Gastrocnemius medialis (tissue), 4 donors: Measurements from ENCODE around the gene HAGH. TPM values are rescaled to one million over a fixed set of nuclear protein-coding genes. Genes with fewer than 3 reads are reported as not detected.

Experiments
- ATAC-seq, 2 donors: fragments of 150-250 bp; one replicate each; pipeline ENCODE4 v1.9.1; 2016
- DNase-seq, 2 donors: peaks; one replicate each; pipeline ENCODE4 v3.0.0-alpha.2; 2019
- H3K27ac ChIP-seq, 4 donors: fragments of 200-600 bp; sonication (generic); 1 replicate in 1 of 4; 2 replicates in 3 of 4; pipeline ENCODE4 v1.5.1; 2016 to 2018; ENCODE audit warnings: mild to moderate bottlenecking in 2 of 4, moderate library complexity in 1 of 4
- H3K27me3 ChIP-seq, 3 donors: fragments of 200-600 bp; sonication (generic) in 2 of 3; 1 replicate in 1 of 3; 2 replicates in 2 of 3; pipeline versions ENCODE4 v1.5.1 to v1.6.0; 2016 to 2019; ENCODE audit warnings: mild to moderate bottlenecking in 1 of 3, moderate library complexity in 1 of 3
- H3K36me3 ChIP-seq, 2 donors: fragments of 200-600 bp; sonication (generic) in 1 of 2; one replicate each; pipeline ENCODE4 v1.5.1; 2017 to 2018
- H3K4me1 ChIP-seq, 2 donors: fragments of 200-600 bp; sonication (generic) in 1 of 2; one replicate each; pipeline ENCODE4 v1.5.1; 2016 to 2017; ENCODE audit warnings: mild to moderate bottlenecking in 2 of 2
- H3K4me3 ChIP-seq, 4 donors: fragments of 200-600 bp; sonication (generic) in 3 of 4; 1 replicate in 1 of 4; 2 replicates in 3 of 4; pipeline ENCODE4 v1.5.1; 2016 to 2019; ENCODE audit warnings: mild to moderate bottlenecking in 2 of 4
- H3K9me3 ChIP-seq, 3 donors: fragments of 200-600 bp; sonication (generic) in 2 of 3; 1 replicate in 1 of 3; 2 replicates in 2 of 3; pipeline ENCODE4 v1.5.1; 2016 to 2019
- POLR2A ChIP-seq, 2 donors: fragments of 450-650 bp; IDR thresholded peaks; one replicate each; pipeline ENCODE4 v1.6.1; 2017; ENCODE audit warnings: antibody characterized with exemption in 2 of 2, mild to moderate bottlenecking in 2 of 2, moderate library complexity in 2 of 2
- in situ Hi-C, 4 donors: fragments of 200-750 bp; cut with MboI; loops; one replicate each; pipeline versions ENCODE4 v1.15.0 to v1.8.0; 2017; ENCODE audit warnings: low sequenced_read_pairs in 4 of 4
- intact Hi-C: fragments of 100-400 bp; cut with DNase I; formaldehyde crosslinking; loops from one replicate; pipeline ENCODE4 v1.15.1; 2023; ENCODE audit warnings: low total_unique reads
- total RNA-seq, 4 donors: library from RNA; depleted of rRNA; stranded (reverse); fragments of >200 nt; gene quantifications; one replicate each; pipeline versions ENCODE4 v1.1.0 to v1.2.3, GENCODE V29; 2016
- TF ChIP-seq, protein P1 (sequence below), 5 experiments: fragments of 450-650 bp in 3 of 5; fragments of 200-600 bp in 2 of 5; sonication (generic) in 2 of 5; IDR thresholded peaks in 4 of 5; conservative IDR thresholded peaks in 1 of 5; 1 replicate in 4 of 5; 2 replicates in 1 of 5; pipeline ENCODE4 v1.5.1; 2016 to 2019; ENCODE audit warnings: antibody characterized with exemption in 5 of 5, mild to moderate bottlenecking in 3 of 5, moderate library complexity in 3 of 5

The HAGH gene
- total RNA-seq, 4 donors from 2014 or later, result 216 to 440 (median 261) TPM

DNA sequence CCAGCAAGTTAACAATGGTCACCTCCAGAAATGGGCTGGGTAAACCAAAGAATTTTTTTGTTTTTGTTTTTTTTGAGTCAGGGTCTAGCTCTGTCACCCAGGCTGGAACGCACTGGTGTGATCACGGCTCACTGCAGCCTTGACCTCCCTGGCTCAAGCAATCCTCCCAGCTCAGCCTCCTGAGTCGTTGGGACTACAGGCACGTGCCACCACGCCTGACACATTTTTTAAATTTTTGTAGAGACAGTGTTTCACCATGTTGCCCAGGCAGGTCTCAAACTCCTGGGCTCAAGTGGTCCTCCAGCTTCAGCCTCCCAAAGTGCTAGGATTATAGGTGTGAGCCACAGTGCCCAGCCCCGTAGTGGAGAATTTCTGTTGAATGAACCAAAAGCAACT lies 46.0 kb downstream of the HAGH start:
- Histone ChIP-seq H3K4me3 (peak overlapping the region in 3 of 4 donors; percentile 61 to 93 (median 74)), H3K27ac (peak overlapping the region in 3 of 4 donors; percentile 7 to 92 (median 90)), H3K27me3 (no peaks in the 10 kb centered on the region), H3K9me3 (no peaks in the 10 kb centered on the region), H3K36me3 (peaks cover 0 to 35% of the 10 kb centered on the region in 2 donors), H3K4me1 (peaks cover 30 to 38% of the 10 kb centered on the region in 2 donors)
- ATAC-seq (no peak), DNase-seq (no peak)
- in situ Hi-C loops (no loop called here), intact Hi-C loops (loop anchor here (5.0 kb wide), 3 partner anchors 73 to 168 kb away; partner anchors contain the start of genes CRAMP1, IFT140 and MAPK8IP3)
- TF ChIP-seq, protein P1, sequence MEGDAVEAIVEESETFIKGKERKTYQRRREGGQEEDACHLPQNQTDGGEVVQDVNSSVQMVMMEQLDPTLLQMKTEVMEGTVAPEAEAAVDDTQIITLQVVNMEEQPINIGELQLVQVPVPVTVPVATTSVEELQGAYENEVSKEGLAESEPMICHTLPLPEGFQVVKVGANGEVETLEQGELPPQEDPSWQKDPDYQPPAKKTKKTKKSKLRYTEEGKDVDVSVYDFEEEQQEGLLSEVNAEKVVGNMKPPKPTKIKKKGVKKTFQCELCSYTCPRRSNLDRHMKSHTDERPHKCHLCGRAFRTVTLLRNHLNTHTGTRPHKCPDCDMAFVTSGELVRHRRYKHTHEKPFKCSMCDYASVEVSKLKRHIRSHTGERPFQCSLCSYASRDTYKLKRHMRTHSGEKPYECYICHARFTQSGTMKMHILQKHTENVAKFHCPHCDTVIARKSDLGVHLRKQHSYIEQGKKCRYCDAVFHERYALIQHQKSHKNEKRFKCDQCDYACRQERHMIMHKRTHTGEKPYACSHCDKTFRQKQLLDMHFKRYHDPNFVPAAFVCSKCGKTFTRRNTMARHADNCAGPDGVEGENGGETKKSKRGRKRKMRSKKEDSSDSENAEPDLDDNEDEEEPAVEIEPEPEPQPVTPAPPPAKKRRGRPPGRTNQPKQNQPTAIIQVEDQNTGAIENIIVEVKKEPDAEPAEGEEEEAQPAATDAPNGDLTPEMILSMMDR (IDR thresholded peaks at IDR 0.05 in 4 of 5, conservative IDR thresholded peaks at IDR 0.05 in 1 of 5), result no peak
- TF ChIP-seq POLR2A (IDR thresholded peaks at IDR 0.05), result no peak

GRCh38 chr16:1779741-1780676 lies 46.6 kb downstream of the HAGH start:
- H3K4me1 ChIP-seq, result peaks cover 30 to 34% of the 10 kb centered on the region in 2 donors
- in situ Hi-C loops, result no loop called here
- H3K27me3 ChIP-seq, result no peaks in the 10 kb centered on the region
- H3K27ac ChIP-seq, result peak overlapping the region; percentile 7 to 92 (median 50)
- TF ChIP-seq POLR2A (IDR thresholded peaks at IDR 0.05), result no peak
- TF ChIP-seq, protein P1 (IDR thresholded peaks at IDR 0.05 in 4 of 5, conservative IDR thresholded peaks at IDR 0.05 in 1 of 5), result no peak
- intact Hi-C loops, result loop anchor here (5.0 to 10.0 kb wide), 4 partner anchors 73 to 435 kb away; partner anchors contain the start of genes BRICD5, CRAMP1, IFT140 and MAPK8IP3
- peaks cover 0 to 38% of the 10 kb centered on the region in 2 donors for H3K36me3 ChIP-seq
- DNase-seq (no peak), ATAC-seq (no peak)
- H3K4me3 ChIP-seq, result no peak overlapping the region
- H3K9me3 ChIP-seq, result no peaks in the 10 kb centered on the region

GRCh38 chr16:1779234-1779701 lies 47.4 kb downstream of the HAGH start:
- H3K4me1 ChIP-seq, result peaks cover 33 to 39% of the 10 kb centered on the region in 2 donors
- ATAC-seq, result no peak
- H3K27ac ChIP-seq, result peak overlapping the region; percentile 11 to 92 (median 51)
- intact Hi-C loops (loop anchor here (10.0 kb wide), 1 partner anchor 436 kb away; the partner anchor contains the start of genes BRICD5 and PGP), in situ Hi-C loops (no loop called here)
- H3K27me3 ChIP-seq, result no peaks in the 10 kb centered on the region
- DNase-seq, result no peak
- no peak overlapping the region for H3K4me3 ChIP-seq
- peaks cover 0 to 38% of the 10 kb centered on the region in 2 donors for H3K36me3 ChIP-seq
- no peaks in the 10 kb centered on the region for H3K9me3 ChIP-seq
- TF ChIP-seq, protein P1 (IDR thresholded peaks at IDR 0.05 in 4 of 5, conservative IDR thresholded peaks at IDR 0.05 in 1 of 5), result no peak
- no peak for TF ChIP-seq POLR2A (IDR thresholded peaks at IDR 0.05)

GRCh38 chr16:1778200-1779179 lies 48.1 kb downstream of the HAGH start:
- TF ChIP-seq POLR2A (IDR thresholded peaks at IDR 0.05), result no peak
- TF ChIP-seq, protein P1 (IDR thresholded peaks at IDR 0.05 in 4 of 5, conservative IDR thresholded peaks at IDR 0.05 in 1 of 5), result no peak
- in situ Hi-C loops, result no loop called here
- no peak for DNase-seq
- no peak for ATAC-seq
- peak overlapping the region in 2 of 4 donors; percentile 12 to 92 for H3K27ac ChIP-seq
- peaks cover 32 to 40% of the 10 kb centered on the region in 2 donors for H3K4me1 ChIP-seq
- H3K4me3 ChIP-seq, result no peak overlapping the region
- no peaks in the 10 kb centered on the region for H3K27me3 ChIP-seq
- intact Hi-C loops, result loop anchor here (10.0 kb wide), 1 partner anchor 436 kb away; the partner anchor contains the start of genes BRICD5 and PGP
- peaks cover 0 to 38% of the 10 kb centered on the region in 2 donors for H3K36me3 ChIP-seq
- no peaks in the 10 kb centered on the region for H3K9me3 ChIP-seq
